HL-60/S4 treated with phorbol 12-myristate 13-acetate at 8.2 ng/mL for 4 days and 3 days (cell line): Measurements from ENCODE around the gene UCHL1.

ENCODE experiments used
- in situ Hi-C: fragments of 300-500 bp; cut with MboI; formaldehyde crosslinking; loops from 2 replicates; pipeline ENCODE4 v1.15.0; 2022; ENCODE audit warnings: low sequenced_read_pairs

UCHL1 gene

DNA sequence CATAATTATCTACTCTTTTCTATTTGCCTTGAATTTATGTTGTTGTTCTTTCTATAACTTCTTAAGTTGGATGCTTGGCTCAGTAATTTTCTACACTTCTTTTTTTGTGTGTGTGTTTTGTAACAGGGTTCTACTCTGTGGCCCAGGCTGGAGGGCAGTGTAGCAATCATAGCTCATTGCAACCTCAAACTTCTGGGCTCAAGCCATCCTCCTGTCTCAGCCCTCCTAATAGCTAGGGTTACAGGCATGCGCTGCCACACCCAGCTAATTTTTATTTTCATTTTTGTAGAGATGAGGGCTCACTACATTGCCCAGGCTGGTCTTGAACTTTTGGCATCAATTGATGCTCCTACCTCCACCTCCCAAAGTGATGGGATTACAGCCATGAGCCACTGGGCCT is 20.7 kb upstream of the UCHL1 start:
- in situ Hi-C loops = no loop called here

GRCh38 chr4:41236508-41236907 is 20.2 kb upstream of the UCHL1 start:
- in situ Hi-C loops = no loop called here

- in situ Hi-C loops = no loop called here
Observed at GRCh38 chr4:41241919-41242318, 14.8 kb upstream of the UCHL1 start.

DNA sequence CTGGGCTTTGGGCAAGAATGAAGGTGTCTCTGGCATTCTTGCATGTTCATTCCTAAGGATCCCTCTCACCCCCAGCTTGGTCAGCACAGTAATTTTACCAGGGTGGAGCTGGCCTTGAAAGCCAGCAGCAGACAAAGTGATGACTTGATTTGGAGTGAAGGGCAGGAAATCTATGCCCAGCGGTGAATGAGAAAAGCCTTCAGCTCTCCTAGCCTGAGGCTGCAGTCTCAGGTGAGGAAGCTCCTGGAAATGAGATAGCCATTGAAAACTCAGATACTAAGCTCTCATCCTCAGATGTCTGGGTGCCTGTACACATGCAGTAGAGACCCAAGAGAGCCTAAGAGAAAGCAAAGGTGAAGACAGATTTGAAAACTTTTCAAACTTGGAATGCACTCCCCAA is 10.7 kb upstream of the UCHL1 start:
- in situ Hi-C loops = no loop called here

GRCh38 chr4:41256131-41256739 is 493 bp upstream of the UCHL1 start:
- in situ Hi-C loops = no loop called here

- in situ Hi-C loops = no loop called here
Observed at GRCh38 chr4:41257257-41257901, 651 bp downstream of the UCHL1 start.

GRCh38 chr4:41257906-41258305 is 1.2 kb downstream of the UCHL1 start:
- in situ Hi-C loops = no loop called here

DNA sequence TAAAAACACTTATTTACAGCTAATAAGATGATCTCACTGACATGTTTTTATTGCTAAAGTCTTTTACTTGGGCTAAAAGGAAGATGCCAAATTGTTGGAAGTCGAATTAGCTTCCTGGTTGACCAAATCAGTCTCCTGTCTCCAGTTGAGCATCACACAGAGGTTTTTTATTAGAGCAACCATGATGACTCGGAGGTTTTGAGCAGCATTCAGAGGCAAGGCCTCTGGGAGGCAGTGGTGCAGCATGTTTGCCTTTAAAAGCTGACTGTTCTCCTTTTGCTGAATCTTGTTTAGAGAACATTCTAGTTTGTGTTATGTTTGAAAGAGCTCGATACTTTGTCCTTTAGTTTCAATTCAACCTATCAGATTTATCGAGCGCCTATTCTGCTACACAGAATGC is 2.1 kb downstream of the UCHL1 start:
- in situ Hi-C loops = no loop called here

- in situ Hi-C loops = no loop called here
Observed at GRCh38 chr4:41260116-41260733, 3.5 kb downstream of the UCHL1 start.

GRCh38 chr4:41262198-41262597 is 5.5 kb downstream of the UCHL1 start:
- in situ Hi-C loops = no loop called here

- in situ Hi-C loops = no loop called here
Observed at GRCh38 chr4:41264212-41264611, 7.5 kb downstream of the UCHL1 start.

GRCh38 chr4:41267997-41268396 is 11.3 kb downstream of the UCHL1 start:
- in situ Hi-C loops = no loop called here

- in situ Hi-C loops = no loop called here
Observed at GRCh38 chr4:41268721-41269517, 12.2 kb downstream of the UCHL1 start.

DNA sequence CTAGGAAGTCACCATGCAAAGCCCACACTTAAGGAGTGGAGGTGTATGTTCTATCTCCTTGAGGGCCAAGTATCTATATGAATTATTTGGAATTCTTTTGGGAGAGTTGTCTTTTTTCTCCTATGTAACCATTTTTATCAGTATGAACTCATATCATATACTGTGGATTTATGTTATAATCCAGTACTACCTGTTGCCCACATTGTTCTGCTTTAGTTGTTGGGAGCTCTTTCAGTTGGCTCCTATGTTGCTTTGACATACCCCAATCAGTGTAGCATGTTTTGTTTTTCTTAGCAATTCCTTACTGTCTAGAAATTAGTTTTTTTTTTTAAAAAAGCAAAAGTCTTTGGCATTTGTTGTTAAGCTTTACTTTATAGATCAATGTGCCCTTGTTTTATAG is 13.0 kb downstream of the UCHL1 start:
- in situ Hi-C loops = no loop called here

DNA sequence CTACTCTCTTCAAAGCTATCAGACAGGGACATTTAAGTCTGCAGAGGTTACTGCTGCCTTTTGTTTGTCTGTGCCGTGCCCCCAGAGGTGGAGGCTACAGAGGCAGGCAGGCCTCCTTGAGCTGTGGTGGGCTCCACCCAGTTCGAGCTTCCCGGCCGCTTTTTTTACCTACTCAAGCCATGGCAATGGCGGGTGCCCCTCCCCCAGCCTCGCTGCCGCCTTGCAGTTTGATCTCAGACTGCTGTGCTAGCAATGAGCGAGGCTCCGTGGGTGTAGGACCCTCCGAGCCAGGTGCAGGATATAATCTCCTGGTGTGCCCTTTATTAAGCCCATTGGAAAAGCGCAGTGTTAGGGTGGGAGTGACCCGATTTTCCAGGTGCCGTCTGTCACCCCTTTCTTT is 19.2 kb downstream of the UCHL1 start:
- in situ Hi-C loops = loop anchor here (25.0 kb wide), 1 partner anchor 611 kb away; no protein-coding TSS in a partner anchor

GRCh38 chr4:41280010-41280409 is 23.3 kb downstream of the UCHL1 start:
- in situ Hi-C loops = loop anchor here (25.0 kb wide), 1 partner anchor 607 kb away; no protein-coding TSS in a partner anchor

- in situ Hi-C loops = loop anchor here (25.0 kb wide), 1 partner anchor 606 kb away; no protein-coding TSS in a partner anchor
Observed at GRCh38 chr4:41281038-41281634, 24.4 kb downstream of the UCHL1 start.

- in situ Hi-C loops = loop anchor here (25.0 kb wide), 1 partner anchor 605 kb away; no protein-coding TSS in a partner anchor
Observed at GRCh38 chr4:41282366-41282765, 25.6 kb downstream of the UCHL1 start.

GRCh38 chr4:41285202-41285863 is 28.6 kb downstream of the UCHL1 start:
- in situ Hi-C loops = loop anchor here (25.0 kb wide), 1 partner anchor 602 kb away; no protein-coding TSS in a partner anchor

- in situ Hi-C loops = loop anchor here (25.0 kb wide), 1 partner anchor 601 kb away; no protein-coding TSS in a partner anchor
Observed at GRCh38 chr4:41285864-41286235, 29.1 kb downstream of the UCHL1 start.
